GM12874 (cell line): ENCODE data around the gene HEATR1.

Experiments used
- CTCF ChIP-seq: IDR thresholded peaks from 2 replicates; pipeline ENCODE4 v1.5.1; 2011; ENCODE audit warnings: low read depth, mild to moderate bottlenecking, control low read depth, low read length, moderate library complexity; ENCODE audit not compliant: insufficient read depth

HEATR1 gene

GRCh38 chr1:236623371-236624166 lies 19.3 kb upstream of the HEATR1 start:
- TF ChIP-seq CTCF: no peak

DNA sequence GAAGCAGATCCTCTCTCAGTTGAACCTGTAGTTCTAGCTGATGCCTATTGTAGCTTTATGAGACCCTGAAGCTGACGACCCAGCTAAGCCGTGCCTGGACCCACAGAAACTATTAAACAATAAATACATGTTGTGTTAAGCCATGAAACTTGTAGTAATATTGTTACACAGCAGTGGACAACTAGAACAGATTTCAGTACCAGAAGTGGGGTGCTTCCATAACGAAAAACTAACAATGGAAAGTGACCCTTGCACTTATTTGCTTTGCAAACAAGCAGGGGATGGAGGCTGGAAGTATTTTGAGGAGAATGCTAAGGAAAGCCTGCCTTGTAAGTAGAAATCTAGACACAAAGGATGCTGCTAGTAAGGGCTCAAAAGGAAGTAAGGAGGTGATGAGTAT lies 18.1 kb upstream of the HEATR1 start:
- TF ChIP-seq CTCF: no peak

GRCh38 chr1:236619398-236619797 lies 15.1 kb upstream of the HEATR1 start:
- TF ChIP-seq CTCF: no peak

- TF ChIP-seq CTCF: no peak
Measured at GRCh38 chr1:236618507-236618906, 14.2 kb upstream of the HEATR1 start.

DNA sequence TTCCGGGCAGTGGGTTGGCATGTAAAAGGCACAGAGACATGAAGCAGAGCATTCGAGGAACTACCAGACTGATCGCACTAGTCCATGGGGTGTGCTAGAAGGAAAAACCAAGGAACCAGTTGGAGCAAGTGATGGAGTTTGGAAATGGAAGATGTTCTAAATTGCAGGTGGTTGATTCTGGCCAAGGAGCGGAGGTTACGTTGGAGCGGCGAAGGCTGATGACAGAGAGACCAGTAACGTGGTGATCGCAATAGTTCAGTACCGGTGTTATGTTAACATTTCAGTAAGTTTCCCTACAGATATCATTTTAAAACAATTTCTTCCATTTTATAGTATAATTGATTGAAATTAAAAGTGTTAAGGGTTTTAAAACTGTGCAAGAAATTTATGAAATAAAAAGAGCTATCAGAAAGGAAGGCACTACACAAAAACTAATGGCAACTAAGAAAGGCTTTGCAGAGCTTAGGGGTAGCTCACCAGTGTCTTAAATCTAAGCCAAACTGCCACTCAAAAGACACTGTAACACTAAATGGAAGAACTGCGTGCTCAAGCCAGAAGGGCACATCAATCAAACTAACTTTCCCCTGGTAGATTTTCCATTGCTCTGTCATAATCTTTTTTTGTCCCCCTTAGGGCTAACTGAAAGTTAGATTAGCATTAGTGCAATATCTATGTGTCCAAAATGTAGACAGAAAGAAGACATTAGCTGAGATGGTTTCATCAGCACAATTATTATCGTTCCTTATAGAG lies 11.3 kb upstream of the HEATR1 start:
- TF ChIP-seq CTCF: no peak

DNA sequence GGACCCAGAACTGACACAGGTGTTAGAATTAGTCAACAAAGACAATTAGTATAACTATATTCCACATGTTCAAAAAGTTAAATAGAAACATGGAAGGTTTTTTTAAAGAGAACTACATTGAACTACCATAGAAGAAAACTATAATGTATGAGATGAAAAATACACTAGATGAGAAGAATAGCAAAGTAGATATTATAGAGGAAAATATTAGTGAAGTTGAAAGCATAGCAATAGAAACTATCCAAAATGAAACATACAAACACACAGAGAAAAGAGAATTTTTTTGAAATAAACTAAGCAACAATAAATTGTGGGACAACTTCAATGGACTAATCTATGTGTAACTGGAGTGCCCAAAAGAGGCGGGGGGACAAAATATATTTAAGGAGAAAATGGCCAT lies 8.0 kb upstream of the HEATR1 start:
- TF ChIP-seq CTCF: no peak

GRCh38 chr1:236608930-236609726 lies 4.8 kb upstream of the HEATR1 start:
- TF ChIP-seq CTCF: no peak
